Measurements from ENCODE around the gene OST4.

Gene OST4

GRCh38 chr2:27025861-27026851 lies 45.3 kb downstream of the OST4 start:
- Histone ChIP-seq H3K27ac (ENCODE audit: low read depth, low read length) (no peak overlapping the region), H3K4me1 (ENCODE audit: control insufficient read depth, low read length) (no peaks in the 10 kb centered on the region), H3K27me3 (ENCODE audit: control insufficient read depth, low read length) (no peaks in the 10 kb centered on the region), H4K20me1 (ENCODE audit: control insufficient read depth, insufficient read depth, low read depth, low read length) (no peaks in the 10 kb centered on the region), H3K9me3 (ENCODE audit: control insufficient read depth, insufficient read depth, low read length) (no peaks in the 10 kb centered on the region), H3K9me2 (replicated peaks; ENCODE audit: control insufficient read depth, low read length) (no peaks in the 10 kb centered on the region), H3K4me2 (ENCODE audit: low read length) (no peak overlapping the region), H3K36me3 (ENCODE audit: control insufficient read depth, low read length) (no peaks in the 10 kb centered on the region), H3F3A (ENCODE audit: control insufficient read depth, insufficient read depth) (no peaks in the 10 kb centered on the region), H3K79me2 (ENCODE audit: control insufficient read depth, low read length) (no peaks in the 10 kb centered on the region), H3K4me3 (ENCODE audit: low read length) (no peak overlapping the region)
- TF ChIP-seq, protein P1, sequence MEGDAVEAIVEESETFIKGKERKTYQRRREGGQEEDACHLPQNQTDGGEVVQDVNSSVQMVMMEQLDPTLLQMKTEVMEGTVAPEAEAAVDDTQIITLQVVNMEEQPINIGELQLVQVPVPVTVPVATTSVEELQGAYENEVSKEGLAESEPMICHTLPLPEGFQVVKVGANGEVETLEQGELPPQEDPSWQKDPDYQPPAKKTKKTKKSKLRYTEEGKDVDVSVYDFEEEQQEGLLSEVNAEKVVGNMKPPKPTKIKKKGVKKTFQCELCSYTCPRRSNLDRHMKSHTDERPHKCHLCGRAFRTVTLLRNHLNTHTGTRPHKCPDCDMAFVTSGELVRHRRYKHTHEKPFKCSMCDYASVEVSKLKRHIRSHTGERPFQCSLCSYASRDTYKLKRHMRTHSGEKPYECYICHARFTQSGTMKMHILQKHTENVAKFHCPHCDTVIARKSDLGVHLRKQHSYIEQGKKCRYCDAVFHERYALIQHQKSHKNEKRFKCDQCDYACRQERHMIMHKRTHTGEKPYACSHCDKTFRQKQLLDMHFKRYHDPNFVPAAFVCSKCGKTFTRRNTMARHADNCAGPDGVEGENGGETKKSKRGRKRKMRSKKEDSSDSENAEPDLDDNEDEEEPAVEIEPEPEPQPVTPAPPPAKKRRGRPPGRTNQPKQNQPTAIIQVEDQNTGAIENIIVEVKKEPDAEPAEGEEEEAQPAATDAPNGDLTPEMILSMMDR (IDR thresholded peaks at IDR 0.05; ENCODE audit: low read depth, low read length, poor library complexity, severe bottlenecking): no peak
- no peak for TF ChIP-seq EZH2phosphoT487 (IDR thresholded peaks at IDR 0.05; ENCODE audit: borderline replicate concordance, low read length)

DNA sequence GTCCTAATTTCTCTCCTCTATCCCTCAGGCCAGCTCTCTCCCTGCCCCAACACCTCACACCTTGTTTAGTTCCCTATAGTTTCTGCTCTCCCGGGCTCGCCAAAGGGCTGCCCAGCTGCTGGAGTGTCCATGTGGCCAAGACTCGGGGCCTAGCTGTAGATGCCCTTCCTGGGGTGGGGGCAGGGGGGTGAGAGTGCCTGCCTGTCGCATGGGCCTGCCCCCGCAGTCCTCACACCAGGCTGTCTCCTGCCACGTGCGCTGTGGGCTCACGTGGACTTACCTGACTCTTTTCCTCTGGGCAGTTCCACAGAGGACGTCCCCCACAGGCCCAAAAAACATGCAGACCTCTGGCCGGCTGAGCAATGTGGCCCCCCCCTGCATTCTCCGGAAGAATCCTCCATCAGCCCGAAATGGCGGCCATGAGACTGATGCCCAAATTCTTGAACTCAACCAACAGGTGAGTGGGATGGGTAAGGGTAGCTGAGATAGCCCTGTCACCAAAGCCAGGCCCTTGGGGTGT lies 46.1 kb downstream of the OST4 start:
- no peaks in the 10 kb centered on the region for H3K36me3 ChIP-seq (ENCODE audit: control insufficient read depth, low read length)
- H3K9me2 ChIP-seq (replicated peaks; ENCODE audit: control insufficient read depth, low read length): no peaks in the 10 kb centered on the region

DNA sequence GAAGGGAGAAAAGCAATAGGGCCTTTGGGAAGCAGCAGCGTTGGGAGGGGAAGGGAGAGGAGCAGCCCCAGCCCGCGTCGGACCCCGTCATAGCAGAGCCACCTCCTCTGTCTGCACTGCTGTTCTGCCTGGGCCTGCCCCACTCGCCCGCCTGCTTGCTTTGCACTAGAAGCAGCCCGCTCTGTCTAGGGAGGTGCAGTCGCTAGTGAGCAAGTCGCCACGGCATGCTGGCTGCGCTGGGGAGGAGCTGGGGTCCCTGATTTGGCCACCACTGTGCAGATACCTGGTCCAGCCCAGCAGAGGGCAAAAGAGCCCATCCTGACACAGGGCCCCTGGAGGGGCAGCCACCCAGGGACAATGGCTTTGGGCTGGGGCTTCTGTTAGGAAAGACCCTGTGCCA lies 46.6 kb downstream of the OST4 start:
- no peak overlapping the region for H3K27ac ChIP-seq (ENCODE audit: low read depth, low read length)
- no peaks in the 10 kb centered on the region for H3K4me1 ChIP-seq (ENCODE audit: control insufficient read depth, low read length)
- H3K79me2 ChIP-seq (ENCODE audit: control insufficient read depth, low read length): no peaks in the 10 kb centered on the region
- H3K36me3 ChIP-seq (ENCODE audit: control insufficient read depth, low read length): no peaks in the 10 kb centered on the region
- H4K20me1 ChIP-seq (ENCODE audit: control insufficient read depth, insufficient read depth, low read depth, low read length): no peaks in the 10 kb centered on the region
- no peaks in the 10 kb centered on the region for H3K27me3 ChIP-seq (ENCODE audit: control insufficient read depth, low read length)
- H3F3A ChIP-seq (ENCODE audit: control insufficient read depth, insufficient read depth): no peaks in the 10 kb centered on the region
- no peak overlapping the region for H3K4me3 ChIP-seq (ENCODE audit: low read length)
- H3K4me2 ChIP-seq (ENCODE audit: low read length): no peak overlapping the region
- no peaks in the 10 kb centered on the region for H3K9me3 ChIP-seq (ENCODE audit: control insufficient read depth, insufficient read depth, low read length)
- no peaks in the 10 kb centered on the region for H3K9me2 ChIP-seq (replicated peaks; ENCODE audit: control insufficient read depth, low read length)
- TF ChIP-seq, protein P1 (IDR thresholded peaks at IDR 0.05; ENCODE audit: low read depth, low read length, poor library complexity, severe bottlenecking): no peak
- no peak for TF ChIP-seq EZH2phosphoT487 (IDR thresholded peaks at IDR 0.05; ENCODE audit: borderline replicate concordance, low read length)

More for the DNA sequence above, 46.1 kb downstream of the OST4 start:
- no peaks in the 10 kb centered on the region for H3F3A ChIP-seq (ENCODE audit: control insufficient read depth, insufficient read depth)
- H3K4me3 ChIP-seq (ENCODE audit: low read length): no peak overlapping the region
- TF ChIP-seq, protein P1 (IDR thresholded peaks at IDR 0.05; ENCODE audit: low read depth, low read length, poor library complexity, severe bottlenecking): no peak
- TF ChIP-seq EZH2phosphoT487 (IDR thresholded peaks at IDR 0.05; ENCODE audit: borderline replicate concordance, low read length): no peak
- no peak overlapping the region for H3K27ac ChIP-seq (ENCODE audit: low read depth, low read length)
- H4K20me1 ChIP-seq (ENCODE audit: control insufficient read depth, insufficient read depth, low read depth, low read length): no peaks in the 10 kb centered on the region
- no peaks in the 10 kb centered on the region for H3K4me1 ChIP-seq (ENCODE audit: control insufficient read depth, low read length)
- H3K9me3 ChIP-seq (ENCODE audit: control insufficient read depth, insufficient read depth, low read length): no peaks in the 10 kb centered on the region
- H3K27me3 ChIP-seq (ENCODE audit: control insufficient read depth, low read length): no peaks in the 10 kb centered on the region
- no peaks in the 10 kb centered on the region for H3K79me2 ChIP-seq (ENCODE audit: control insufficient read depth, low read length)
- H3K4me2 ChIP-seq (ENCODE audit: low read length): no peak overlapping the region

All from DOHH2 (cell line).